ENCODE results near the gene CKAP5.

The CKAP5 gene

GRCh38 chr11:46700241-46701077 lies 145.6 kb downstream of the CKAP5 start, which contains the start of the genes ARHGAP1 and ZNF408 (continued):
- TF ChIP-seq KLF7 (tag by site-specific recombination; IDR thresholded peaks at IDR 0.05; ENCODE audit: borderline replicate concordance) (peak; percentile 46; the same call in 1 of the 2 replicates), ZNF664 (tag by site-specific recombination; IDR thresholded peaks at IDR 0.05) (peak; percentile 37; the same call in 1 of the 2 replicates), KLF17 (tag by site-specific recombination; IDR thresholded peaks at IDR 0.05) (peak; percentile 98), ZFP37 (tag by site-specific recombination; IDR thresholded peaks at IDR 0.05) (0 out of 2 replicates have a peak, but pooled peaks have one; percentile 46), ZSCAN4 (tag by site-specific recombination; IDR thresholded peaks at IDR 0.05) (peak; percentile 69), OVOL3 (tag by site-specific recombination; IDR thresholded peaks at IDR 0.05) (0 out of 2 replicates have a peak, but pooled peaks have one; percentile 63), PRDM4 (tag by site-specific recombination; IDR thresholded peaks at IDR 0.05) (peak; percentile 20; the same call in 1 of the 2 replicates), SP7 (tag by site-specific recombination; IDR thresholded peaks at IDR 0.05) (peak; percentile 93), SP3 (tag by site-specific recombination; IDR thresholded peaks at IDR 0.05) (peak; percentile 95), KLF9 (tag by site-specific recombination; IDR thresholded peaks at IDR 0.05; ENCODE audit: low read depth) (peak; percentile 99), OSR2 (tag by site-specific recombination; IDR thresholded peaks at IDR 0.05) (0 out of 2 replicates have a peak, but pooled peaks have one; percentile 13), ZBTB20 (tag by site-specific recombination; IDR thresholded peaks at IDR 0.05) (peak; percentile 72), GLI4 (tag by site-specific recombination; IDR thresholded peaks at IDR 0.05) (peak; percentile 37; the same call in 1 of the 2 replicates), ZBTB1 (tag by site-specific recombination; IDR thresholded peaks at IDR 0.05) (no peak), IKZF3 (tag by site-specific recombination; IDR thresholded peaks at IDR 0.05) (peak; percentile 84), ELK4 (IDR thresholded peaks at IDR 0.05; ENCODE audit: borderline replicate concordance, low read depth, low read length) (peak; percentile 99), ZNF391 (tag by site-specific recombination; IDR thresholded peaks at IDR 0.05; ENCODE audit: borderline replicate concordance, low read depth) (peak; percentile 82; the same call in 1 of the 2 replicates), ZNF133 (tag by site-specific recombination; IDR thresholded peaks at IDR 0.05) (no peak), ZNF518A (tag by site-specific recombination; conservative IDR thresholded peaks at IDR 0.05; ENCODE audit: low read depth) (peak; percentile 96), ZBTB21 (tag by site-specific recombination; IDR thresholded peaks at IDR 0.05) (peak; percentile 75), ZNF830 (tag by site-specific recombination; IDR thresholded peaks at IDR 0.05; ENCODE audit: low read depth) (no peak), ZBTB48 (tag by site-specific recombination; IDR thresholded peaks at IDR 0.05) (peak; percentile 71; the same call in 1 of the 2 replicates), GLIS2 (tag by site-specific recombination; IDR thresholded peaks at IDR 0.05) (peak; percentile 69), ZNF366 (tag by site-specific recombination; conservative IDR thresholded peaks at IDR 0.05) (peak; percentile 56)
- TF ChIP-seq, protein P1, sequence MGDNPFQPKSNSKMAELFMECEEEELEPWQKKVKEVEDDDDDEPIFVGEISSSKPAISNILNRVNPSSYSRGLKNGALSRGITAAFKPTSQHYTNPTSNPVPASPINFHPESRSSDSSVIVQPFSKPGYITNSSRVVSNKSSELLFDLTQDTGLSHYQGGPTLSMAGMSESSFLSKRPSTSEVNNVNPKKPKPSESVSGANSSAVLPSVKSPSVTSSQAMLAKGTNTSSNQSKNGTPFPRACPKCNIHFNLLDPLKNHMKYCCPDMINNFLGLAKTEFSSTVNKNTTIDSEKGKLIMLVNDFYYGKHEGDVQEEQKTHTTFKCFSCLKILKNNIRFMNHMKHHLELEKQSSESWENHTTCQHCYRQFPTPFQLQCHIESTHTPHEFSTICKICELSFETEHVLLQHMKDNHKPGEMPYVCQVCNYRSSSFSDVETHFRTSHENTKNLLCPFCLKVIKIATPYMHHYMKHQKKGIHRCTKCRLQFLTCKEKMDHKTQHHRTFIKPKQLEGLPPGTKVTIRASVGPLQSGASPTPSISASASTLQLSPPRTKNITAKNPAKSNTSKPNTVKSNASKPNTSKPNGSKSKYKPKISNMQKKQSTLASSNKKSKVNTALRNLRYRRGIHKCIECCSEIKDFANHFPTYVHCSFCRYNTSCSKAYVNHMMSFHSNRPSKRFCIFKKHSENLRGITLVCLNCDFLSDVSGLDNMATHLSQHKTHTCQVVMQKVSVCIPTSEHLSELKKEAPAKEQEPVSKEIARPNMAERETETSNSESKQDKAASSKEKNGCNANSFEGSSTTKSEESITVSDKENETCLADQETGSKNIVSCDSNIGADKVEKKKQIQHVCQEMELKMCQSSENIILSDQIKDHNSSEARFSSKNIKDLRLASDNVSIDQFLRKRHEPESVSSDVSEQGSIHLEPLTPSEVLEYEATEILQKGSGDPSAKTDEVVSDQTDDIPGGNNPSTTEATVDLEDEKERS (tag by site-specific recombination; IDR thresholded peaks at IDR 0.05) = peak; percentile 53; the same call in 1 of the 2 replicates

Measured in HEK293 (cell line).